Measurements from ENCODE around the gene THAP11.

DNA sequence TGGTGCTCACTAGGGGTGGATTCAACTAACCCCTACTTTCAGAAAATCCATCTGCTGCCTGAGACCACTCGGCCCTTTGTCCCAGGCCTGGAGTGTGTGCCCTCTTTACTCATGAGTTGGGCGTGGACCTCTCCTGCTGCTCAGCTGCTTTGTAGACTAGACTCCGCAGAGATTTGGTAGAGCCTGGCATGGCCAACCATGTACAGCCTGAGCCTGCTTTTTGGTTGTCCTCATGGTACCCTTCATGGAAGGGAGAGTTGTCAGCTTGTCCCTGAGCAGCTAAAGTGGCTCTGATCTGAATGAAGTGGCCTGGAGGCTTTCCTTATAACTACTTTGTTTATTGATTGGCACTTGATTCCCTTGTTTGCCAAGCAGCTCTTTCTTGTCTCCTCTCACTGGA, 32.3 kb downstream of the THAP11 start:
- TF ChIP-seq, protein P1, sequence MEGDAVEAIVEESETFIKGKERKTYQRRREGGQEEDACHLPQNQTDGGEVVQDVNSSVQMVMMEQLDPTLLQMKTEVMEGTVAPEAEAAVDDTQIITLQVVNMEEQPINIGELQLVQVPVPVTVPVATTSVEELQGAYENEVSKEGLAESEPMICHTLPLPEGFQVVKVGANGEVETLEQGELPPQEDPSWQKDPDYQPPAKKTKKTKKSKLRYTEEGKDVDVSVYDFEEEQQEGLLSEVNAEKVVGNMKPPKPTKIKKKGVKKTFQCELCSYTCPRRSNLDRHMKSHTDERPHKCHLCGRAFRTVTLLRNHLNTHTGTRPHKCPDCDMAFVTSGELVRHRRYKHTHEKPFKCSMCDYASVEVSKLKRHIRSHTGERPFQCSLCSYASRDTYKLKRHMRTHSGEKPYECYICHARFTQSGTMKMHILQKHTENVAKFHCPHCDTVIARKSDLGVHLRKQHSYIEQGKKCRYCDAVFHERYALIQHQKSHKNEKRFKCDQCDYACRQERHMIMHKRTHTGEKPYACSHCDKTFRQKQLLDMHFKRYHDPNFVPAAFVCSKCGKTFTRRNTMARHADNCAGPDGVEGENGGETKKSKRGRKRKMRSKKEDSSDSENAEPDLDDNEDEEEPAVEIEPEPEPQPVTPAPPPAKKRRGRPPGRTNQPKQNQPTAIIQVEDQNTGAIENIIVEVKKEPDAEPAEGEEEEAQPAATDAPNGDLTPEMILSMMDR (IDR thresholded peaks at IDR 0.05; ENCODE audit: poor library complexity, severe bottlenecking) = no peak
- no peak for TF ChIP-seq EP300 (conservative IDR thresholded peaks at IDR 0.05; ENCODE audit: poor library complexity, severe bottlenecking)
- no peak for TF ChIP-seq EZH2 (IDR thresholded peaks at IDR 0.05; ENCODE audit: borderline replicate concordance, insufficient read depth, low read length, poor library complexity, severe bottlenecking)
- TF ChIP-seq, protein P2, sequence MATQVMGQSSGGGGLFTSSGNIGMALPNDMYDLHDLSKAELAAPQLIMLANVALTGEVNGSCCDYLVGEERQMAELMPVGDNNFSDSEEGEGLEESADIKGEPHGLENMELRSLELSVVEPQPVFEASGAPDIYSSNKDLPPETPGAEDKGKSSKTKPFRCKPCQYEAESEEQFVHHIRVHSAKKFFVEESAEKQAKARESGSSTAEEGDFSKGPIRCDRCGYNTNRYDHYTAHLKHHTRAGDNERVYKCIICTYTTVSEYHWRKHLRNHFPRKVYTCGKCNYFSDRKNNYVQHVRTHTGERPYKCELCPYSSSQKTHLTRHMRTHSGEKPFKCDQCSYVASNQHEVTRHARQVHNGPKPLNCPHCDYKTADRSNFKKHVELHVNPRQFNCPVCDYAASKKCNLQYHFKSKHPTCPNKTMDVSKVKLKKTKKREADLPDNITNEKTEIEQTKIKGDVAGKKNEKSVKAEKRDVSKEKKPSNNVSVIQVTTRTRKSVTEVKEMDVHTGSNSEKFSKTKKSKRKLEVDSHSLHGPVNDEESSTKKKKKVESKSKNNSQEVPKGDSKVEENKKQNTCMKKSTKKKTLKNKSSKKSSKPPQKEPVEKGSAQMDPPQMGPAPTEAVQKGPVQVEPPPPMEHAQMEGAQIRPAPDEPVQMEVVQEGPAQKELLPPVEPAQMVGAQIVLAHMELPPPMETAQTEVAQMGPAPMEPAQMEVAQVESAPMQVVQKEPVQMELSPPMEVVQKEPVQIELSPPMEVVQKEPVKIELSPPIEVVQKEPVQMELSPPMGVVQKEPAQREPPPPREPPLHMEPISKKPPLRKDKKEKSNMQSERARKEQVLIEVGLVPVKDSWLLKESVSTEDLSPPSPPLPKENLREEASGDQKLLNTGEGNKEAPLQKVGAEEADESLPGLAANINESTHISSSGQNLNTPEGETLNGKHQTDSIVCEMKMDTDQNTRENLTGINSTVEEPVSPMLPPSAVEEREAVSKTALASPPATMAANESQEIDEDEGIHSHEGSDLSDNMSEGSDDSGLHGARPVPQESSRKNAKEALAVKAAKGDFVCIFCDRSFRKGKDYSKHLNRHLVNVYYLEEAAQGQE (IDR thresholded peaks at IDR 0.05; ENCODE audit: borderline replicate concordance) = no peak
- no peak for TF ChIP-seq POLR2AphosphoS5 (IDR thresholded peaks at IDR 0.05)
- no peak for TF ChIP-seq RAD21 (conservative IDR thresholded peaks at IDR 0.05)
- TF ChIP-seq SMC3 (conservative IDR thresholded peaks at IDR 0.05; ENCODE audit: poor library complexity) = no peak
- no peak for TF ChIP-seq TAF1 (IDR thresholded peaks at IDR 0.05; ENCODE audit: low read depth)

All from neural cell (in vitro differentiated cells).